PC-3 (cell line): ENCODE measurements around the gene RAB5IF.

Experiments
- CTCF ChIP-seq: fragments of 300-600 bp; sonication (generic); conservative IDR thresholded peaks from 2 replicates; pipeline ENCODE4 v1.5.1; 2017; ENCODE audit warnings: antibody characterized with exemption, low read depth, mild to moderate bottlenecking, low read length
- EZH2 ChIP-seq: fragments of 300-600 bp; sonication (generic); IDR thresholded peaks from one replicate; pipeline ENCODE4 v1.6.1; 2017; ENCODE audit warnings: antibody characterized with exemption, mild to moderate bottlenecking, low read length; ENCODE audit not compliant: unreplicated experiment
- EZH2phosphoT487 ChIP-seq: fragments of 300-600 bp; sonication (generic); IDR thresholded peaks from 2 replicates; pipeline ENCODE4 v1.6.1; 2018; ENCODE audit warnings: mild to moderate bottlenecking, antibody characterized with exemption, low read length, borderline replicate concordance

- TF ChIP-seq CTCF: no peak
- TF ChIP-seq EZH2: no peak
- TF ChIP-seq EZH2phosphoT487: no peak
Observed at GRCh38 chr20:36569847-36570429, 35.6 kb upstream of the RAB5IF start.
